Mesendoderm (in vitro differentiated cells): Measurements from ENCODE around the gene CCDC92B.
A peak's percentile ranks its signal among the peaks of the same experiment; 100 is the strongest.

Source experiments
- DNase-seq: peaks from one replicate; pipeline ENCODE4 v3.0.0; 2013
- H2AK5ac ChIP-seq: 2 replicates; pipeline ENCODE4 v1.6.1; 2013; ENCODE audit warnings: low read length, inconsistent platforms
- H2BK120ac ChIP-seq: 2 replicates; pipeline ENCODE4 v1.6.1; 2013; ENCODE audit warnings: low read depth, mild to moderate bottlenecking, low read length, moderate library complexity, mixed read lengths
- H2BK15ac ChIP-seq: replicated peaks from 2 replicates; pipeline ENCODE4 v1.6.1; 2013; ENCODE audit warnings: low read depth, mild to moderate bottlenecking, moderate library complexity
- H2BK5ac ChIP-seq: 2 replicates; pipeline ENCODE4 v1.6.1; 2013; ENCODE audit warnings: low read length, inconsistent platforms
- H3K18ac ChIP-seq: 2 replicates; pipeline ENCODE4 v1.6.1; 2013; ENCODE audit warnings: mild to moderate bottlenecking, low read length, mixed read lengths
- H3K23ac ChIP-seq: one replicate; pipeline ENCODE4 v1.6.1; 2013; ENCODE audit warnings: low read length
- H3K27ac ChIP-seq: 2 replicates; pipeline ENCODE4 v1.5.1; 2013; ENCODE audit warnings: low read depth, mild to moderate bottlenecking, inconsistent platforms, low read length, moderate library complexity
- H3K27me3 ChIP-seq: 2 replicates; pipeline ENCODE4 v1.6.1; 2013; ENCODE audit warnings: low read length, control low read depth, mild to moderate bottlenecking, inconsistent platforms; ENCODE audit not compliant: insufficient read depth, poor library complexity
- H3K36me3 ChIP-seq: 2 replicates; pipeline ENCODE4 v1.6.1; 2013; ENCODE audit warnings: low read length, inconsistent platforms; ENCODE audit not compliant: control insufficient read depth, insufficient read depth
- H3K4ac ChIP-seq: one replicate; pipeline ENCODE4 v1.6.1; 2013; ENCODE audit warnings: low read depth, mild to moderate bottlenecking, low read length, moderate library complexity
- H3K4me1 ChIP-seq: 2 replicates; pipeline ENCODE4 v1.6.1; 2013; ENCODE audit warnings: low read depth, low read length, inconsistent platforms; ENCODE audit not compliant: control insufficient read depth
- H3K4me2 ChIP-seq: 2 replicates; pipeline ENCODE4 v1.6.1; 2013; ENCODE audit warnings: low read length
- H3K4me3 ChIP-seq: 2 replicates; pipeline ENCODE4 v1.5.1; 2013; ENCODE audit warnings: mild to moderate bottlenecking, low read length
- H3K56ac ChIP-seq: one replicate; pipeline ENCODE4 v1.6.1; 2013; ENCODE audit warnings: low read length
- H3K79me1 ChIP-seq: 2 replicates; pipeline ENCODE4 v1.6.1; 2013; ENCODE audit warnings: low read length, inconsistent platforms
- H3K79me2 ChIP-seq: 2 replicates; pipeline ENCODE4 v1.6.1; 2013; ENCODE audit warnings: mild to moderate bottlenecking, low read length; ENCODE audit not compliant: control insufficient read depth, insufficient read depth
- H3K9ac ChIP-seq: 2 replicates; pipeline ENCODE4 v1.6.1; 2013; ENCODE audit warnings: low read length, inconsistent platforms
- H4K5ac ChIP-seq: one replicate; pipeline ENCODE4 v1.6.1; 2013; ENCODE audit warnings: low read length
- H4K8ac ChIP-seq: one replicate; pipeline ENCODE4 v1.6.1; 2013; ENCODE audit warnings: low read depth, mild to moderate bottlenecking, control low read depth, low read length, moderate library complexity
- WGBS: extraction: QIAGEN DNeasy Blood & Tissue Kit; methylation state at CpG from one replicate; pipeline ENCODE4 v1.1.7; 2013; ENCODE audit warnings: low lambda C conversion rate, missing lambda C conversion rate; ENCODE audit not compliant: insufficient coverage; ENCODE audit errors: extremely low coverage; 5-methylcytosine and 5-hydroxymethylcytosine counted together

The CCDC92B gene

GRCh38 chr17:2735896-2736295, 13.6 kb downstream of the CCDC92B start:
- H3K23ac ChIP-seq: no peak overlapping the region

GRCh38 chr17:2734939-2735338, 14.5 kb downstream of the CCDC92B start:
- Histone ChIP-seq H4K8ac (no peak overlapping the region), H3K4me1 (no peaks in the 10 kb centered on the region), H3K18ac (no peak overlapping the region), H3K36me3 (no peaks in the 10 kb centered on the region), H3K27me3 (no peaks in the 10 kb centered on the region), H3K79me1 (no peaks in the 10 kb centered on the region), H2BK120ac (no peak overlapping the region), H3K4me2 (no peak overlapping the region), H3K4me3 (no peak overlapping the region), H2BK5ac (no peak overlapping the region), H4K5ac (no peak overlapping the region), H3K4ac (no peak overlapping the region), H3K27ac (no peak overlapping the region), H3K79me2 (no peaks in the 10 kb centered on the region), H3K56ac (no peak overlapping the region), H3K9ac (no peak overlapping the region), H3K23ac (no peak overlapping the region), H2BK15ac (no peak overlapping the region), H2AK5ac (no peak overlapping the region)
- no peak for DNase-seq
- WGBS: no CpG with 5 or more reads among the region's 10 CpGs

More at GRCh38 chr17:2735896-2736295, 13.6 kb downstream of the CCDC92B start:
- Histone ChIP-seq H3K79me1 (no peaks in the 10 kb centered on the region), H3K4me3 (no peak overlapping the region), H2BK5ac (no peak overlapping the region), H3K4me2 (no peak overlapping the region), H3K56ac (no peak overlapping the region), H3K9ac (no peak overlapping the region), H3K79me2 (no peaks in the 10 kb centered on the region), H4K5ac (no peak overlapping the region), H3K27ac (no peak overlapping the region), H3K27me3 (no peaks in the 10 kb centered on the region), H3K4me1 (no peaks in the 10 kb centered on the region), H3K18ac (no peak overlapping the region), H2BK120ac (no peak overlapping the region), H2BK15ac (no peak overlapping the region), H3K4ac (no peak overlapping the region), H3K36me3 (no peaks in the 10 kb centered on the region), H4K8ac (no peak overlapping the region), H2AK5ac (no peak overlapping the region)
- DNase-seq: no peak
- WGBS: no CpG with 5 or more reads among the region's 5 CpGs

GRCh38 chr17:2731807-2732206, 17.6 kb downstream of the CCDC92B start:
- H3K79me1 ChIP-seq: no peaks in the 10 kb centered on the region
- no peak overlapping the region for H3K56ac ChIP-seq
- H3K9ac ChIP-seq: no peak overlapping the region
- no peak overlapping the region for H4K5ac ChIP-seq
- no peak overlapping the region for H3K4me2 ChIP-seq
- no peak overlapping the region for H2AK5ac ChIP-seq
- no CpG with 5 or more reads among the region's 10 CpGs for WGBS
- no peak overlapping the region for H4K8ac ChIP-seq
- H3K79me2 ChIP-seq: no peaks in the 10 kb centered on the region
- no peak for DNase-seq
- H2BK15ac ChIP-seq: no peak overlapping the region
- H3K18ac ChIP-seq: no peak overlapping the region
- no peak overlapping the region for H3K4me3 ChIP-seq
- H3K4me1 ChIP-seq: no peaks in the 10 kb centered on the region
- H3K27me3 ChIP-seq: no peaks in the 10 kb centered on the region
- H3K36me3 ChIP-seq: no peaks in the 10 kb centered on the region
- H3K23ac ChIP-seq: no peak overlapping the region
- no peak overlapping the region for H2BK120ac ChIP-seq
- H3K4ac ChIP-seq: no peak overlapping the region
- no peak overlapping the region for H3K27ac ChIP-seq
- no peak overlapping the region for H2BK5ac ChIP-seq

GRCh38 chr17:2730764-2731353, 18.6 kb downstream of the CCDC92B start:
- Histone ChIP-seq H2BK120ac (no peak overlapping the region), H3K4me3 (no peak overlapping the region), H4K8ac (no peak overlapping the region), H2AK5ac (no peak overlapping the region), H3K23ac (no peak overlapping the region), H4K5ac (no peak overlapping the region), H2BK5ac (no peak overlapping the region), H3K18ac (no peak overlapping the region), H3K56ac (no peak overlapping the region), H3K36me3 (no peaks in the 10 kb centered on the region), H2BK15ac (no peak overlapping the region), H3K27ac (no peak overlapping the region), H3K79me1 (no peaks in the 10 kb centered on the region), H3K4ac (no peak overlapping the region), H3K27me3 (no peaks in the 10 kb centered on the region), H3K4me1 (no peaks in the 10 kb centered on the region), H3K9ac (no peak overlapping the region), H3K79me2 (no peaks in the 10 kb centered on the region), H3K4me2 (no peak overlapping the region)
- DNase-seq: no peak
- WGBS: no CpG with 5 or more reads among the region's 17 CpGs

DNA sequence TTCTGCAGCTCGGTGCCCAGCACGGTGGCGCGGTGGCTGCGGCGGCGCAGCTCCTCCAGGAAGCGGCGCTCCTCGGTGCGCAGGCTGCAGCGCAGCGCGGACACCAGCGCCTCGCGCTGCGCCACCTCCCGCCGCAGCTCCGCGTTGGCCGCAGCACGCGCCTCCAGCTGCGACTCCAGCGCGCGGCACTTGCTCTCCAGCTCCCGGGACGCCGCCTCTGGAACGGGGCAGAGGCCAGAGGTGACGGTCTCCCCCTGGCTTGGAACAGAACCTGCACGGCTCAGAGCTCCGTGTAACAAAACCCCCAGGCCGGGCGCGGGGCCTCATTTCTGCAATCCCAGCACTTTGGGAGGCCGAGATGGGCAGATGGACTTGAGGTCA, 24.7 kb downstream of the CCDC92B start:
- no CpG with 5 or more reads among the region's 40 CpGs for WGBS
- H3K79me2 ChIP-seq: no peaks in the 10 kb centered on the region
- no peaks in the 10 kb centered on the region for H3K36me3 ChIP-seq
- DNase-seq: peak; percentile 89
- no peak overlapping the region for H2AK5ac ChIP-seq
- H2BK5ac ChIP-seq: no peak overlapping the region
- H2BK120ac ChIP-seq: no peak overlapping the region
- peak overlapping the region; percentile 96 for H3K18ac ChIP-seq
- peak overlapping the region; percentile 86 for H3K27ac ChIP-seq
- H3K4me1 ChIP-seq: no peaks in the 10 kb centered on the region
- peak overlapping the region; percentile 59 for H4K8ac ChIP-seq
- no peaks in the 10 kb centered on the region for H3K79me1 ChIP-seq
- no peak overlapping the region for H3K23ac ChIP-seq
- H4K5ac ChIP-seq: no peak overlapping the region
- H3K4ac ChIP-seq: peak overlapping the region; percentile 84
- no peak overlapping the region for H2BK15ac ChIP-seq
- H3K4me3 ChIP-seq: no peak overlapping the region
- H3K56ac ChIP-seq: peak overlapping the region; percentile 88
- H3K27me3 ChIP-seq: no peaks in the 10 kb centered on the region
- H3K4me2 ChIP-seq: peak overlapping the region; percentile 22
- H3K9ac ChIP-seq: peak overlapping the region; percentile 61
